DND-41 (cell line): ENCODE results near the gene LAPTM5.

Source experiments
- ATAC-seq: fragments of 200-7000 bp; cut with Tn5 transposase; 3 replicates; pipeline ENCODE4 v1.9.1; 2021; ENCODE audit warnings: low read depth; ENCODE audit not compliant: insufficient read depth
- DNase-seq: peaks from one replicate; pipeline ENCODE4 v3.0.0-alpha.2; 2020
- H2AFZ ChIP-seq: 2 replicates; pipeline ENCODE4 v1.6.0; 2012; ENCODE audit warnings: low read depth, low read length
- H3K27ac ChIP-seq: 2 replicates; pipeline ENCODE4 v1.5.1; 2012; ENCODE audit warnings: low read length, inconsistent platforms
- H3K27me3 ChIP-seq: fragments of 200-600 bp; sonication (generic); 2 replicates; pipeline ENCODE4 v1.6.0; 2012; ENCODE audit warnings: low read length, mild to moderate bottlenecking, inconsistent platforms; ENCODE audit not compliant: insufficient read depth, poor library complexity
- H3K36me3 ChIP-seq: 2 replicates; pipeline ENCODE4 v1.5.1; 2012; ENCODE audit warnings: low read length, inconsistent platforms; ENCODE audit not compliant: insufficient read depth
- H3K4me1 ChIP-seq: 2 replicates; pipeline ENCODE4 v1.5.1; 2012; ENCODE audit warnings: mild to moderate bottlenecking, low read length; ENCODE audit not compliant: insufficient read depth
- H3K4me2 ChIP-seq: 2 replicates; pipeline ENCODE4 v1.6.0; 2012; ENCODE audit warnings: mild to moderate bottlenecking, moderate library complexity, low read length, inconsistent platforms; ENCODE audit not compliant: insufficient read depth
- H3K4me3 ChIP-seq, 2 experiments: fragments of 200-600 bp in 1 of 2; shearing (Covaris generic) in 1 of 2; 2 replicates each; pipeline ENCODE4 v1.5.1; 2012 to 2016; ENCODE audit warnings: inconsistent platforms in 2 of 2, low read length in 2 of 2, mild to moderate bottlenecking in 2 of 2, low read depth in 1 of 2, moderate library complexity in 1 of 2
- H3K79me2 ChIP-seq: 2 replicates; pipeline ENCODE4 v1.6.0; 2012; ENCODE audit warnings: low read length, inconsistent platforms; ENCODE audit not compliant: insufficient read depth
- H3K9ac ChIP-seq: 2 replicates; pipeline ENCODE4 v1.6.0; 2012; ENCODE audit warnings: low read depth, mild to moderate bottlenecking, inconsistent platforms, low read length, moderate library complexity
- H3K9me3 ChIP-seq: 2 replicates; pipeline ENCODE4 v1.5.1; 2012; ENCODE audit warnings: low read length, moderate library complexity, mild to moderate bottlenecking, inconsistent platforms; ENCODE audit not compliant: insufficient read depth, severe bottlenecking
- H4K20me1 ChIP-seq: 2 replicates; pipeline ENCODE4 v1.6.0; 2012; ENCODE audit warnings: low read length; ENCODE audit not compliant: insufficient read depth
- CTCF ChIP-seq: IDR thresholded peaks from 2 replicates; pipeline ENCODE4 v1.5.1; 2012; ENCODE audit warnings: borderline replicate concordance, low read length, moderate library complexity, mild to moderate bottlenecking; ENCODE audit not compliant: poor library complexity, severe bottlenecking; ENCODE audit errors: extremely low read depth
- EZH2 ChIP-seq: IDR thresholded peaks from 3 replicates; pipeline ENCODE4 v1.6.1; 2012; ENCODE audit warnings: borderline replicate concordance, low read depth, mild to moderate bottlenecking, moderate library complexity, low read length, inconsistent platforms; ENCODE audit not compliant: severe bottlenecking

The LAPTM5 gene

GRCh38 chr1:30757352-30758120 lies at the start of gene LAPTM5:
Gene LAPTM5 (minus strand): TSS chr1:30757774. CDS start chr1:30757745, 29 bp downstream.
- Histone ChIP-seq H2AFZ (peak within 1 kb of the TSS; percentile 74), H3K9me3 (no peaks in the 10 kb centered on the region), H3K9ac (peak within 1 kb of the TSS; percentile 68), H3K79me2 (peaks cover 29% of the 10 kb centered on the region), H3K27ac (peak within 1 kb of the TSS; percentile 90), H3K4me2 (peak within 1 kb of the TSS; percentile 76), H3K4me3 (peak within 1 kb of the TSS; percentile 40 to 74), H4K20me1 (peaks cover 9% of the 10 kb centered on the region), H3K36me3 (no peaks in the 10 kb centered on the region), H3K4me1 (peaks cover 41% of the 10 kb centered on the region), H3K27me3 (no peaks in the 10 kb centered on the region)
- ATAC-seq, result peak; percentile 64
- peak; percentile 65 for DNase-seq
- TF ChIP-seq EZH2 (no peak), CTCF (no peak)

GRCh38 chr1:30806381-30807317 lies 49.1 kb upstream of the LAPTM5 start:
- Histone ChIP-seq H2AFZ (no peak overlapping the region), H3K27me3 (peaks cover 55% of the 10 kb centered on the region), H3K9me3 (no peaks in the 10 kb centered on the region), H3K4me2 (no peak overlapping the region), H3K4me3 (no peak overlapping the region), H3K4me1 (peaks cover 3% of the 10 kb centered on the region; the same call in 1 of the 2 replicates), H3K9ac (no peak overlapping the region), H3K36me3 (no peaks in the 10 kb centered on the region), H4K20me1 (no peaks in the 10 kb centered on the region), H3K79me2 (no peaks in the 10 kb centered on the region), H3K27ac (no peak overlapping the region)
- DNase-seq, result no peak
- ATAC-seq, result no peak
- no peak for TF ChIP-seq CTCF
- TF ChIP-seq EZH2, result no peak

GRCh38 chr1:30805304-30806003 lies 47.9 kb upstream of the LAPTM5 start:
- Histone ChIP-seq H3K27me3 (peaks cover 54% of the 10 kb centered on the region), H3K9ac (no peak overlapping the region), H3K4me2 (no peak overlapping the region), H3K9me3 (no peaks in the 10 kb centered on the region), H2AFZ (no peak overlapping the region), H3K36me3 (no peaks in the 10 kb centered on the region), H3K27ac (no peak overlapping the region), H3K79me2 (no peaks in the 10 kb centered on the region), H3K4me3 (no peak overlapping the region), H4K20me1 (no peaks in the 10 kb centered on the region), H3K4me1 (peaks cover 3% of the 10 kb centered on the region; the same call in 1 of the 2 replicates)
- no peak for ATAC-seq
- no peak for TF ChIP-seq EZH2
- no peak for TF ChIP-seq CTCF
- DNase-seq, result no peak
